WERI-Rb-1 (cell line): ENCODE data around the gene CHST11.

ENCODE experiments used
- DNase-seq: peaks from one replicate; pipeline ENCODE4 v3.0.0-alpha.2; 2020
- H3K27ac ChIP-seq: fragments of 250-450 bp; sonication (Bioruptor Pico); 2 replicates; pipeline ENCODE4 v1.5.1; 2020; ENCODE audit warnings: mild to moderate bottlenecking, moderate library complexity
- H3K27me3 ChIP-seq: fragments of 250-450 bp; sonication (Bioruptor Pico); 2 replicates; pipeline ENCODE4 v1.5.1; 2021; ENCODE audit warnings: mild to moderate bottlenecking, low read depth, moderate library complexity; ENCODE audit not compliant: insufficient read depth, severe bottlenecking
- H3K36me3 ChIP-seq: fragments of 250-450 bp; sonication (Bioruptor Pico); 2 replicates; pipeline ENCODE4 v1.5.1; 2020; ENCODE audit warnings: mild to moderate bottlenecking, moderate library complexity
- H3K4me3 ChIP-seq: 2 replicates; pipeline ENCODE4 v1.5.1; 2011; ENCODE audit warnings: low read depth, mild to moderate bottlenecking, control low read depth, low read length
- H3K9me3 ChIP-seq: fragments of 250-450 bp; sonication (Bioruptor Pico); 2 replicates; pipeline ENCODE4 v1.5.1; 2021; ENCODE audit warnings: mild to moderate bottlenecking, moderate library complexity; ENCODE audit not compliant: severe bottlenecking
- CTCF ChIP-seq: IDR thresholded peaks from 2 replicates; pipeline ENCODE4 v1.5.1; 2011; ENCODE audit warnings: low read depth, mild to moderate bottlenecking, control low read depth, inconsistent platforms, low read length

CHST11 gene

DNA sequence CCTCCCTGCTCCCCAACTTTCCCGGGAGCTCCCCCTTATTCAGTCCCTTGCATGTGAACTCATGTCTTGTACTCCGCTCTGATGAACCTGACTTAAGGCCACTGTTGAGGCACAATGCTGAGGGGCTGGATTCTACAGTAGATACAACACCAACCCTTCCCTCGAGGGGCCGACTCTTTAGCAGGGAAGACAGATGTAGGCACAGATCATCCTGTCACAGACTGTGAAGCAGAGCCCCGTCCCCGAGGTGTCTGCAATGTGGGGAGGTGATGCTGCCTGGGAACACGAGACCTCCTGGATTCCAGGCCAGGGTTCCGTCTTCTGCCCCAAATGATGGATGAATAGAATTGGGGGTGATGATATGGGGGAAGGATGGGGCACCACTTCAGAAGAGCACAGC is 175.1 kb downstream of the CHST11 start:
- DNase-seq, result peak; percentile 32
- Histone ChIP-seq H3K9me3 (no peaks in the 10 kb centered on the region), H3K27me3 (no peaks in the 10 kb centered on the region), H3K36me3 (no peaks in the 10 kb centered on the region), H3K4me3 (no peak overlapping the region), H3K27ac (no peak overlapping the region)
- TF ChIP-seq CTCF, result no peak

GRCh38 chr12:104632724-104633201 is 176.0 kb downstream of the CHST11 start:
- Histone ChIP-seq H3K27ac (no peak overlapping the region), H3K27me3 (no peaks in the 10 kb centered on the region), H3K9me3 (no peaks in the 10 kb centered on the region), H3K4me3 (no peak overlapping the region), H3K36me3 (no peaks in the 10 kb centered on the region)
- peak; percentile 30 for DNase-seq
- peak; percentile 18; the same call in 1 of the 2 replicates for TF ChIP-seq CTCF

- no peaks in the 10 kb centered on the region for H3K27me3 ChIP-seq
- TF ChIP-seq CTCF, result no peak
- no peaks in the 10 kb centered on the region for H3K9me3 ChIP-seq
- DNase-seq, result no peak
- no peaks in the 10 kb centered on the region for H3K36me3 ChIP-seq
- H3K4me3 ChIP-seq, result no peak overlapping the region
- no peak overlapping the region for H3K27ac ChIP-seq
Observed at GRCh38 chr12:104634044-104634443, 177.3 kb downstream of the CHST11 start.

- H3K27ac ChIP-seq, result no peak overlapping the region
- no peak for TF ChIP-seq CTCF
- no peaks in the 10 kb centered on the region for H3K36me3 ChIP-seq
Observed at GRCh38 chr12:104634852-104635251, 178.1 kb downstream of the CHST11 start.

GRCh38 chr12:104635607-104636343 is 179.0 kb downstream of the CHST11 start:
- no peak for DNase-seq
- Histone ChIP-seq H3K36me3 (no peaks in the 10 kb centered on the region), H3K4me3 (no peak overlapping the region), H3K9me3 (peaks cover 2% of the 10 kb centered on the region), H3K27ac (no peak overlapping the region), H3K27me3 (no peaks in the 10 kb centered on the region)
- no peak for TF ChIP-seq CTCF

More at GRCh38 chr12:104634852-104635251, 178.1 kb downstream of the CHST11 start:
- H3K9me3 ChIP-seq, result no peaks in the 10 kb centered on the region
- H3K27me3 ChIP-seq, result no peaks in the 10 kb centered on the region
- no peak for DNase-seq
- no peak overlapping the region for H3K4me3 ChIP-seq

- Histone ChIP-seq H3K4me3 (no peak overlapping the region), H3K27me3 (no peaks in the 10 kb centered on the region), H3K36me3 (no peaks in the 10 kb centered on the region), H3K9me3 (peaks cover 5% of the 10 kb centered on the region), H3K27ac (no peak overlapping the region)
- DNase-seq, result no peak
- no peak for TF ChIP-seq CTCF
Observed at GRCh38 chr12:104636496-104636895, 179.7 kb downstream of the CHST11 start.
